ENCODE results near the gene CEL. TPM values are rescaled to one million over a fixed set of nuclear protein-coding genes. Genes with fewer than 3 reads are reported as not detected.
"Not testable (repeated sequence)": the region's sequence is repeated elsewhere in the genome, so short reads cannot be mapped to it uniquely, and the experiment has no call there.

The CEL gene
- total RNA-seq (1 to 10 TPM; 2.4 to 2.6 TPM), polyA plus RNA-seq (ENCODE audit: insufficient read depth, low read depth, low replicate concordance) (2.1 TPM)
- long read RNA-seq, donor 1, partial matches to known transcripts, result 0 of 1 reads
- long read RNA-seq, donor 1, other reads (novel, unspliced or antisense), result 0 of 1 reads
- long read RNA-seq, donor 2, result 0 reads

GRCh38 chr9:133061764-133062145 lies at the start of gene CEL:
Gene CEL (plus strand): TSS chr9:133061981. CDS start chr9:133062003, 22 bp downstream.
- H3K27me3 ChIP-seq; intact Hi-C loops (cut with DNase I; ENCODE audit: low total_unique reads); H3K4me1 ChIP-seq; H3K4me3 ChIP-seq; H3K27ac ChIP-seq; H3K9me3 ChIP-seq; DNase-seq; H3K36me3 ChIP-seq (ENCODE audit: low read depth, missing control alignments): not testable (repeated sequence)
- WGBS, 2 donors, result 77% methylated on average over 7 of the region's 9 CpGs; no CpG with 5 or more reads in 1 of the 2 donors

- DNase-seq, result no peak
- TF ChIP-seq POLR2A (IDR thresholded peaks at IDR 0.05), result no peak
- TF ChIP-seq CTCF (IDR thresholded peaks at IDR 0.05), result no peak
- intact Hi-C loops (cut with DNase I; ENCODE audit: low total_unique reads), result no loop called here
- H3K27me3 ChIP-seq, result no peaks in the 10 kb centered on the region
- H3K9me3 ChIP-seq, result no peaks in the 10 kb centered on the region
- H3K36me3 ChIP-seq (ENCODE audit: low read depth, missing control alignments), result no peaks in the 10 kb centered on the region
- H3K27ac ChIP-seq, result no peak overlapping the region
- H3K4me3 ChIP-seq, result no peak overlapping the region
- no peaks in the 10 kb centered on the region for H3K4me1 ChIP-seq
- 86 to 94% methylated on average over 5 of the region's 5 CpGs for WGBS, 2 donors
Measured at GRCh38 chr9:133014696-133015095, 47.1 kb upstream of the CEL start.

GRCh38 chr9:133023117-133023890 lies 38.5 kb upstream of the CEL start:
- TF ChIP-seq CTCF (IDR thresholded peaks at IDR 0.05) (no peak), POLR2A (IDR thresholded peaks at IDR 0.05) (no peak)
- intact Hi-C loops (cut with DNase I; ENCODE audit: low total_unique reads), result no loop called here
- peak; percentile 38 for DNase-seq
- Histone ChIP-seq H3K27me3 (no peaks in the 10 kb centered on the region), H3K4me1 (no peaks in the 10 kb centered on the region), H3K36me3 (ENCODE audit: low read depth, missing control alignments) (no peaks in the 10 kb centered on the region), H3K4me3 (peak overlapping the region; percentile 23 to 24), H3K9me3 (no peaks in the 10 kb centered on the region), H3K27ac (no peak overlapping the region)
- 59 to 70% methylated on average over 25 to 26 of the region's 26 CpGs for WGBS, 2 donors

- H3K4me1 ChIP-seq, result peaks cover 11% of the 10 kb centered on the region
- no peaks in the 10 kb centered on the region for H3K9me3 ChIP-seq
- no peak overlapping the region for H3K27ac ChIP-seq
- intact Hi-C loops (cut with DNase I; ENCODE audit: low total_unique reads), result no loop called here
- TF ChIP-seq POLR2A (IDR thresholded peaks at IDR 0.05) (no peak), CTCF (IDR thresholded peaks at IDR 0.05) (no peak)
- DNase-seq, result no peak
- H3K36me3 ChIP-seq (ENCODE audit: low read depth, missing control alignments), result no peaks in the 10 kb centered on the region
- no peaks in the 10 kb centered on the region for H3K27me3 ChIP-seq
- no peak overlapping the region for H3K4me3 ChIP-seq
- 35 to 49% methylated on average over 3 of the region's 3 CpGs for WGBS, 2 donors
Measured at GRCh38 chr9:133026426-133026825, 35.4 kb upstream of the CEL start.

- H3K9me3 ChIP-seq, result no peaks in the 10 kb centered on the region
- no peak overlapping the region for H3K27ac ChIP-seq
- no peak for DNase-seq
- H3K4me1 ChIP-seq, result peaks cover 18% of the 10 kb centered on the region
- H3K27me3 ChIP-seq, result no peaks in the 10 kb centered on the region
- TF ChIP-seq POLR2A (IDR thresholded peaks at IDR 0.05) (no peak), CTCF (IDR thresholded peaks at IDR 0.05) (no peak)
- H3K4me3 ChIP-seq, result no peak overlapping the region
- 43 to 56% methylated on average over 5 of the region's 5 CpGs for WGBS, 2 donors
- intact Hi-C loops (cut with DNase I; ENCODE audit: low total_unique reads), result no loop called here
- no peaks in the 10 kb centered on the region for H3K36me3 ChIP-seq (ENCODE audit: low read depth, missing control alignments)
Measured at GRCh38 chr9:133027134-133027533, 34.6 kb upstream of the CEL start.

Data from testis (tissue), 5 donors.